ENCODE data around the gene NPPA. TPM values are rescaled to one million over a fixed set of nuclear protein-coding genes. Genes with fewer than 3 reads are reported as not detected.

Gene NPPA
- total and polyA plus RNA-seq, 2 donors = 0.80 to 5.9 TPM

DNA sequence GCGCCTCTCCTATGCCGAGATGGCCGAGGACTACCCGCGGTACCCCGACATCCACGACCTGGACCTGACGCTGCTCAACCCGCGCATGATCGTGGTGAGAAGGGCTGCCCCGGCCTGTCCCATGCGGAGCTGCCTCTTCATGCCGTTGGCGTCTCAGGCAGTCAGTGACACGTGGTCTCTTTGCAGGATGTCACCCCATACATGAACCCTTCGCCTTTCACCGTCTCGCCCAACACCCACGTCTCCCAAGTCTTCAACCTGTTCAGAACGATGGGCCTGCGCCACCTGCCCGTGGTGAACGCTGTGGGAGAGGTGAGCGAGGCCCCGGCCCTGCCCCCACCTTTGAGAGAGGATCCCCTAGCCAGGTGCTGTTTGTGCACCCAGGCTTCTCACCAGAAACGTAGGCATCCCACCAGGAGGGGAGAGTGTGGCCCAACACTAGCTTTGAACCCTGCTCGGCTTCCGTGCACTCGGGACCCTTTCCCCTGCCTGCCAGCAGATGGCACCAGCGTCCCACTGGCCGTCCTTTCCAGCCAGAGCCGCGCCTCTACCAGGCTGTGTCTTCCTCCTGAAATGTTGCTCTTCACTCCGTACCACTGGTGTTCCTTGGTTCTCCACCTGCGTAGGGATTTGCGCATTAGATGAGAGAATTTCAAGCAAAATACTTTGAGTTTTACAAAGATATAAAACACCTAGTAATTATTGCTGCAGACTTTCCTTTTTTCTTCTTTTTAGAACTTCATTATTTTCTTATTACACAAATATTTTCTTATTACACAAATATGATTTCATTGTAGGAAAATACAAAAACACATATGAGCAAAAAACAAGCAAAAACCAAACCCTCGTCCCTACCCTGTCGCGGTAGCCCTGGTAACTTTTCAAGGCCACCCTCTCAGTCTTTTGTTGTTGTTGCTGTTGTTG, 9.0 kb downstream of the NPPA start:
- peaks cover 78 to 86% of the 10 kb centered on the region in 2 donors for H3K36me3 ChIP-seq (ENCODE audit: control insufficient read depth in 2 of 2, insufficient read depth in 2 of 2, low read length in 1 of 2)
- WGBS = 74% methylated on average over 40 of the region's 40 CpGs
- no peaks in the 10 kb centered on the region for H3K27me3 ChIP-seq (ENCODE audit: control insufficient read depth in 2 of 2, insufficient read depth in 1 of 2, low read length in 1 of 2)
- H3K4me1 ChIP-seq (ENCODE audit: control insufficient read depth in 2 of 2, insufficient read depth in 2 of 2, low read length in 2 of 2) = no peaks in the 10 kb centered on the region
- H3K9me3 ChIP-seq (ENCODE audit: control insufficient read depth in 2 of 2, insufficient read depth in 1 of 2, low read length in 1 of 2) = no peaks in the 10 kb centered on the region
- peak; percentile 3 to 71 (median 44) for DNase-seq (ENCODE audit: low read depth in 6 of 9, low spot score in 9 of 9)
- no peak overlapping the region for H3K27ac ChIP-seq (ENCODE audit: low read depth in 1 of 2, low read length in 1 of 2)
- H3K4me3 ChIP-seq (ENCODE audit: low read length in 2 of 2) = no peak overlapping the region

DNA sequence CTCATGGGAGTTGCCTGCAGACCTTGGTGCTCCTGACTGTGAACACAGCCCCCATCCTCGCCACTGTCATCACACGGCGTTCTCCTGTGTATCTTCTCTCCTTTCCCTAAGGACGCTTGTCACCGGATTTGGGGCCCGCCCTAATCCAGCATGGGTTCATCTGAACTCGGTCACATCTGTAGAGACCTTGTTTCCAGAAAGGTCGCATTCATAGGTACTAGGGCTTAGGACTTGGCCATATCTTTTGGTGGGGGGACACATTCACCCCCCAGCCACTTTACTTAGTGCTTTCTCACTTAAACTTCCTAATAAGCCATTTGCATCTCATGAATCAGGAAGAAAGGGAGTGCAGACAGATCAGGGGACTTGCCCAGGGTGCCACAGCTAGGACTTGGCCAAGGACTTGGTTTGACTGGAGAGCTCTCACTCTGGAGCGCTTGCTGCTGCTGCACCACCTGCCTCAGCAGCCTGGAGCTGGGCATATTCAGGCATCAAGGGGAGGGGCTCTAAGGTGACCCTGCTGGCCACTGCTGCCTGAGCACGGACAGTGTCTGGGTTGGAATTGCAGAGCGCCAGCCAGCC, 9.7 kb downstream of the NPPA start:
- H3K4me3 ChIP-seq (ENCODE audit: low read length in 2 of 2) = no peak overlapping the region
- H3K9me3 ChIP-seq (ENCODE audit: control insufficient read depth in 2 of 2, insufficient read depth in 1 of 2, low read length in 1 of 2) = no peaks in the 10 kb centered on the region
- H3K27ac ChIP-seq (ENCODE audit: low read depth in 1 of 2, low read length in 1 of 2) = no peak overlapping the region
- H3K36me3 ChIP-seq (ENCODE audit: control insufficient read depth in 2 of 2, insufficient read depth in 2 of 2, low read length in 1 of 2) = peaks cover 85 to 91% of the 10 kb centered on the region in 2 donors
- no peaks in the 10 kb centered on the region for H3K27me3 ChIP-seq (ENCODE audit: control insufficient read depth in 2 of 2, insufficient read depth in 1 of 2, low read length in 1 of 2)
- WGBS = 97% methylated on average over 11 of the region's 11 CpGs
- DNase-seq (ENCODE audit: low read depth in 6 of 9, low spot score in 9 of 9) = no peak
- no peaks in the 10 kb centered on the region for H3K4me1 ChIP-seq (ENCODE audit: control insufficient read depth in 2 of 2, insufficient read depth in 2 of 2, low read length in 2 of 2)

DNA sequence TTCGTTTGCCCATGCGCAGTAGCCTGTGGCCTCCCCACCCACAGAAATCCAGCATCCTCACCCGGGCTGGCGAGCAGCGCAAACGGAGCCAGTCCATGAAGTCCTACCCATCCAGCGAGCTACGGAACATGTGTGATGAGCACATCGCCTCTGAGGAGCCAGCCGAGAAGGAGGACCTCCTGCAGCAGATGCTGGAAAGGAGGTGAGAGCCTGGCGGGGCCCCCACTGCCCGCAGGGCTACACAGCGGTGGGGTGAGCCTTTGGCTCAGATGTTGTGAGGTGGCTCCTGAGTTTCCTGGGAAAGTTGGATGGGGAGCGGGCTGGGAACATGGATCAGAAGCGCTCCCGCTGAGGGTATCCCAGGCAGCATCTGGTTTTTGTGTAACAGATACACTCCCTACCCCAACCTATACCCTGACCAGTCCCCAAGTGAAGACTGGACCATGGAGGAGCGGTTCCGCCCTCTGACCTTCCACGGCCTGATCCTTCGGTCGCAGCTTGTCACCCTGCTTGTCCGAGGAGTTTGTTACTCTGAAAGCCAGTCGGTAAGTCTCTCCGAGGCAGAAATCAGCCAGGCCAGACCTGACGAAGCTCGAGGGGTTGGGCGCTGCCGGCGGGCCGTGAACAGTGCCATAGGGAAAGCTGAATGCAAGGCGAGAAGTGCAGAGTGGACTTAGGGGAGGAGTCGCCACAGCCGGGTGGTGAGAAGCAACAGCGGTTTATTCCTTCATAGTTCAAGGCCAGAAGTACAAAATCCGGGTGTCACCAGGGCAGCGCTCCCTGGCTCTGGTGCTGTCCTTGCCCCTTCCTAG, 10.4 kb downstream of the NPPA start:
- Histone ChIP-seq H3K27ac (ENCODE audit: low read depth in 1 of 2, low read length in 1 of 2) (no peak overlapping the region), H3K9me3 (ENCODE audit: control insufficient read depth in 2 of 2, insufficient read depth in 1 of 2, low read length in 1 of 2) (no peaks in the 10 kb centered on the region), H3K27me3 (ENCODE audit: control insufficient read depth in 2 of 2, insufficient read depth in 1 of 2, low read length in 1 of 2) (no peaks in the 10 kb centered on the region), H3K36me3 (ENCODE audit: control insufficient read depth in 2 of 2, insufficient read depth in 2 of 2, low read length in 1 of 2) (peaks cover 82 to 94% of the 10 kb centered on the region in 2 donors), H3K4me1 (ENCODE audit: control insufficient read depth in 2 of 2, insufficient read depth in 2 of 2, low read length in 2 of 2) (no peaks in the 10 kb centered on the region), H3K4me3 (ENCODE audit: low read length in 2 of 2) (no peak overlapping the region)
- no peak for DNase-seq (ENCODE audit: low read depth in 6 of 9, low spot score in 9 of 9)
- 98% methylated on average over 36 of the region's 36 CpGs for WGBS

DNA sequence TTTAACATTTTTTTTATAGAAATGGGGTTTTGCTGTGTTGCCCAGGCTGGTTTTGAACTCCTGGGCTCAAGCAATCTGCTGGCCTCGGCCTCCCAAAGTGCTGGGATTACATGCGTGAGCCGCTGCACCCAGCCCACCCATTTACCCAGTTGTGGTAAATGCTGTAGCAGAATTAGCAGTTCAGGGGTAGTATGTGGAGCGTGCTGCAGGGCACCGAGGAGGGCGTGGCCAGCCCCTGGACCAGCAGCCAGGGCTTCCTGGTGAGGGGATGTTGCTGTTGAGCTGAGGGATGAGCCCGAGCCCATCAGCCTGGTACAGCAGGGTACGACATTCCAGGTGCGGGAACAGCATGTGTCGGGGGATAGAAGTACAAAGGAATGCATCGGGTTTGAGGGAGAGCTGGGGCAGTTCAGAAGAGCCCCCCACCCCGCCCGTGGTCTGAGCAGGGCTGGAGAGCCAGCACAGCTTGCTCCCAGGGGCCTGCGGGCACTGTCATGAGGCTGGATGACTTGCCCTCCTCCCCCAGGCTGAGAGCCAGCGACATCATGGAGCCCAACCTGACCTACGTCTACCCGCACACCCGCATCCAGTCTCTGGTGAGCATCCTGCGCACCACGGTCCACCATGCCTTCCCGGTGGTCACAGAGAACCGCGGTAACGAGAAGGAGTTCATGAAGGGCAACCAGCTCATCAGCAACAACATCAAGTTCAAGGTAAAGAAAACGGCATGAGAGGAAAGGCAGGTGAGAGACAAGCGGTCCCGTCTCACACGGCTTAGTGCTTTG, 11.9 kb downstream of the NPPA start:
- Histone ChIP-seq H3K4me1 (ENCODE audit: control insufficient read depth in 2 of 2, insufficient read depth in 2 of 2, low read length in 2 of 2) (no peaks in the 10 kb centered on the region), H3K36me3 (ENCODE audit: control insufficient read depth in 2 of 2, insufficient read depth in 2 of 2, low read length in 1 of 2) (peaks cover 79 to 85% of the 10 kb centered on the region in 2 donors), H3K9me3 (ENCODE audit: control insufficient read depth in 2 of 2, insufficient read depth in 1 of 2, low read length in 1 of 2) (no peaks in the 10 kb centered on the region), H3K27me3 (ENCODE audit: control insufficient read depth in 2 of 2, insufficient read depth in 1 of 2, low read length in 1 of 2) (no peaks in the 10 kb centered on the region), H3K4me3 (ENCODE audit: low read length in 2 of 2) (no peak overlapping the region), H3K27ac (ENCODE audit: low read depth in 1 of 2, low read length in 1 of 2) (no peak overlapping the region)
- WGBS = 98% methylated on average over 28 of the region's 28 CpGs
- DNase-seq (ENCODE audit: low read depth in 6 of 9, low spot score in 9 of 9) = no peak

DNA sequence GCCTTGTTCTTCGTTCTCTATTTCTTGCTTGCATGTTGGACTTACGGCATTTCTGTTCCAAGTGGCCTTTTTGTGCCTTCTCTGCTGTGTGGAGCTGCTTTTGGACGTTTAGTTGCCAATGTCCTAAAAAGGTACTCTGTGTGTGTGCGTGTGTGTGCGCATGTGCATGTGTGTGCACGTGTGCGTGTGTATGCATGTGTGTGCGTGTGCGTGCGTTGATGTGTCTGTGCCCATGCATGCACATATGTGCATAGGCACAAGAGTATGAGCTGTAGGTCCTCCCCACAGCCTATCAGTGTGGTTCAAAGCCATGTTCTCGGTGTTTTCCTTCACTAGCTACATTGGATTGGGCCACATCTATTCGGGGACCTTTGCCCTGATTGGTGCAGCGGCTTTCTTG, 13.7 kb downstream of the NPPA start:
- DNase-seq (ENCODE audit: low read depth in 6 of 9, low spot score in 9 of 9) = no peak
- H3K4me3 ChIP-seq (ENCODE audit: low read length in 2 of 2) = no peak overlapping the region
- H3K27ac ChIP-seq (ENCODE audit: low read depth in 1 of 2, low read length in 1 of 2) = no peak overlapping the region
- no peaks in the 10 kb centered on the region for H3K27me3 ChIP-seq (ENCODE audit: control insufficient read depth in 2 of 2, insufficient read depth in 1 of 2, low read length in 1 of 2)
- no peaks in the 10 kb centered on the region for H3K4me1 ChIP-seq (ENCODE audit: control insufficient read depth in 2 of 2, insufficient read depth in 2 of 2, low read length in 2 of 2)
- WGBS = 97% methylated on average over 13 of the region's 13 CpGs
- no peaks in the 10 kb centered on the region for H3K9me3 ChIP-seq (ENCODE audit: control insufficient read depth in 2 of 2, insufficient read depth in 1 of 2, low read length in 1 of 2)
- peaks cover 79 to 81% of the 10 kb centered on the region in 2 donors for H3K36me3 ChIP-seq (ENCODE audit: control insufficient read depth in 2 of 2, insufficient read depth in 2 of 2, low read length in 1 of 2)

DNA sequence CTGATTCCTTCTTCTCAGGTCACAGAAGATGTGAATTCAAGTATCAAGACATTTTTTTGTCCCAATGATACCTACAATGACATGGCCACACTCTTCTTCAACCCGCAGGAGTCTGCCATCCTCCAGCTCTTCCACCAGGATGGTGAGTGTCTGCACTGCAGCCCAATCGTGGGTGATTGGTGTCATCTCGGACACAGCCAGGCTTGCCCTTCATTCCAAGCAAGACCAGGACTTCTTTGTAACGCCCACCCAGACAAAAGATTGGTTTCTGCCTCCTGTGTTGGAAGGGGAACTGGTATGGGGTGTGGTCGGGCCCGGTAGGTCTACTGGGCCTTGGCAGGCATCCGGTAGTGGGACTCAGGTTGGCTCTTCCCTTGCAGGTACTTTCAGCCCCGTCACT, 14.1 kb downstream of the NPPA start:
- Histone ChIP-seq H3K27ac (ENCODE audit: low read depth in 1 of 2, low read length in 1 of 2) (no peak overlapping the region), H3K36me3 (ENCODE audit: control insufficient read depth in 2 of 2, insufficient read depth in 2 of 2, low read length in 1 of 2) (peaks cover 80 to 81% of the 10 kb centered on the region in 2 donors), H3K9me3 (ENCODE audit: control insufficient read depth in 2 of 2, insufficient read depth in 1 of 2, low read length in 1 of 2) (no peaks in the 10 kb centered on the region), H3K4me3 (ENCODE audit: low read length in 2 of 2) (no peak overlapping the region), H3K27me3 (ENCODE audit: control insufficient read depth in 2 of 2, insufficient read depth in 1 of 2, low read length in 1 of 2) (no peaks in the 10 kb centered on the region), H3K4me1 (ENCODE audit: control insufficient read depth in 2 of 2, insufficient read depth in 2 of 2, low read length in 2 of 2) (no peaks in the 10 kb centered on the region)
- DNase-seq (ENCODE audit: low read depth in 6 of 9, low spot score in 9 of 9) = no peak
- WGBS = 96% methylated on average over 8 of the region's 8 CpGs

DNA sequence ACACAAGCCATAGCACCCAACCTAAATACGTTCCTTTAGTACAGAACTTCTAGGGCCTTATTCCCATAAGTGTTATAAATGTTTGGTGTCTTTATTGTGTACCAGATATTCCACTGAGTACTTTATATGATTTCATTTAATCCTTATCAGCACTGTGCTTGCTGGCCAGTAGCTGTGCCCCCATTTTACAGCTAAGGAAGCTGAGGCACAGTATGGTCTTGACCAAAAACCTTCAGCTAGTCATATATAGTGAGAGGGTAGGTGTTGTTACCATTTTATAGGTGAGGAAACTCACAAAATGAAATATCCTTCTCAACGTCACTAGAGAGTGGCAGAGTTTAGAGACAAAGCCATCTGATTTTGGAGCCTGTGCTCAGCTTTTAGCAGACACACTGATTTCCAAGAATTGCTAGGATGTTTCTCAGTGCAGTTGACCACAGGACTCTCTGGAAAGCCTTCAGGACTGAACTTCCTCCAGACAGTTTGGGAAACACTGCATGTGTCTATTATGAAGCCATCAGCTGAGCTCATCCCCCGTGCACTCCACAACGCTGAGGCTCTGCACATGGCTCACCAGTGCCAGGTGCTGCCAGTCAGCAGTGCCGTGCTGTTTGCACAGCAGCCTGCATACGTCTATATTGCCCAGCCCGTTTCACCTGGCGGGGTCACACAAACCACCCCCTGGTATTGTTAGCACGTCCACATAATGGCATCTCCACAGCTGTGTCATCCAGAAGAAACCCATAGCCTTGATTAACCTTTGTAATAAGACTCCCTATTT, 15.4 kb downstream of the NPPA start:
- Histone ChIP-seq H3K36me3 (ENCODE audit: control insufficient read depth in 2 of 2, insufficient read depth in 2 of 2, low read length in 1 of 2) (peaks cover 74 to 78% of the 10 kb centered on the region in 2 donors), H3K4me1 (ENCODE audit: control insufficient read depth in 2 of 2, insufficient read depth in 2 of 2, low read length in 2 of 2) (no peaks in the 10 kb centered on the region), H3K4me3 (ENCODE audit: low read length in 2 of 2) (no peak overlapping the region), H3K27me3 (ENCODE audit: control insufficient read depth in 2 of 2, insufficient read depth in 1 of 2, low read length in 1 of 2) (no peaks in the 10 kb centered on the region), H3K27ac (ENCODE audit: low read depth in 1 of 2, low read length in 1 of 2) (no peak overlapping the region), H3K9me3 (ENCODE audit: control insufficient read depth in 2 of 2, insufficient read depth in 1 of 2, low read length in 1 of 2) (no peaks in the 10 kb centered on the region)
- 96% methylated on average over 9 of the region's 9 CpGs for WGBS
- DNase-seq (ENCODE audit: low read depth in 6 of 9, low spot score in 9 of 9) = no peak

DNA sequence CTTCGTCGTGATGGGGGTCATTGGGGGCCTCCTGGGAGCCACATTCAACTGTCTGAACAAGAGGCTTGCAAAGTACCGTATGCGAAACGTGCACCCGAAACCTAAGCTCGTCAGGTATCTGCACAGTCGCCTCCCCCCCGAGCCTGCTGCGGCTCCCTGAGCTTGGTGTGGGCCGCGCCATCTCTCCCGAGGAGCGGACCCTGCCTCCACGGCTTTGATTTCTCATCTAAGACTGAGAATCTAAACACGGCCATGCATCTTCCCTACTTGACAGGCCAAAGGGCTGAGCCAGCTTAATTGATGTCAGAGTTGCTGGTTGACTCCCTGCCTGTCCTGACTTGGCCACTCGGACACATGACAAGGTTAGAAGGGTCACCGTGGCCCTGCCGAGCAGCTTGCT, 19.1 kb downstream of the NPPA start:
- H3K4me3 ChIP-seq (ENCODE audit: low read length in 2 of 2) = no peak overlapping the region
- H3K4me1 ChIP-seq (ENCODE audit: control insufficient read depth in 2 of 2, insufficient read depth in 2 of 2, low read length in 2 of 2) = no peaks in the 10 kb centered on the region
- WGBS = 97% methylated on average over 19 of the region's 19 CpGs
- DNase-seq (ENCODE audit: low read depth in 6 of 9, low spot score in 9 of 9) = no peak
- H3K36me3 ChIP-seq (ENCODE audit: control insufficient read depth in 2 of 2, insufficient read depth in 2 of 2, low read length in 1 of 2) = peaks cover 55% of the 10 kb centered on the region in 2 donors
- H3K27me3 ChIP-seq (ENCODE audit: control insufficient read depth in 2 of 2, insufficient read depth in 1 of 2, low read length in 1 of 2) = no peaks in the 10 kb centered on the region
- H3K9me3 ChIP-seq (ENCODE audit: control insufficient read depth in 2 of 2, insufficient read depth in 1 of 2, low read length in 1 of 2) = no peaks in the 10 kb centered on the region
- H3K27ac ChIP-seq (ENCODE audit: low read depth in 1 of 2, low read length in 1 of 2) = no peak overlapping the region

Measured in thymus (tissue), 11 donors.